Measurements from ENCODE around the gene RCOR1. TPM values are rescaled to one million over a fixed set of nuclear protein-coding genes. Genes with fewer than 3 reads are reported as not detected.

RCOR1 gene
- total and polyA plus RNA-seq, 2 of the 8 experiments (the other 6 are each of a cell fraction or from before 2014, with no cell fraction given), result 12.3 to 26.3 TPM

GRCh38 chr14:102688290-102688689, 95.8 kb downstream of the RCOR1 start:
- H3K23me2 ChIP-seq (ENCODE audit: low read depth, low read length), result no peaks in the 10 kb centered on the region
- H3K36me3 ChIP-seq (ENCODE audit: control insufficient read depth in 2 of 4, insufficient read depth in 4 of 4, low read length in 3 of 4), result no peaks in the 10 kb centered on the region; a peak in 1 of 8 replicates
- H2BK120ac ChIP-seq (replicated peaks; ENCODE audit: low read depth, low read length), result no peak overlapping the region
- CTCF ChIA-PET (ENCODE audit: partially characterized antibody), result interaction anchor here (2.2 kb wide), 1 partner anchor 25 kb away, joined by 5 read pairs; no protein-coding TSS in a partner anchor
- no peak overlapping the region for H3K27ac ChIP-seq (ENCODE audit: low read depth, low read length)
- no peak overlapping the region for H2BK5ac ChIP-seq (ENCODE audit: low read depth, low read length)
- H3K79me2 ChIP-seq (ENCODE audit: control insufficient read depth in 1 of 2, insufficient read depth in 2 of 2, low read length in 2 of 2), result peaks cover 0 to 55% of the 10 kb centered on the region in 2 experiments; a peak in 3 of 4 replicates
- H3K4me3 ChIP-seq (ENCODE audit: extremely low read depth in 1 of 4, insufficient read depth in 2 of 4, low read depth in 3 of 4, low read length in 4 of 4), result no peak overlapping the region
- H4K20me1 ChIP-seq (replicated peaks in 1 of 2; ENCODE audit: control insufficient read depth in 1 of 2, insufficient read depth in 2 of 2, low read length in 2 of 2), result peaks cover 4 to 8% of the 10 kb centered on the region in 2 experiments
- H2BK15ac ChIP-seq (ENCODE audit: low read length), result no peak overlapping the region
- no peak overlapping the region for H3K4me2 ChIP-seq (ENCODE audit: insufficient read depth in 1 of 2, low read depth in 2 of 2, low read length in 2 of 2)
- peaks cover under 1 to 8% (median 6%) of the 10 kb centered on the region in 4 experiments; a peak in 6 of 7 replicates for H3K4me1 ChIP-seq (replicated peaks in 1 of 4; ENCODE audit: control insufficient read depth in 3 of 4, insufficient read depth in 4 of 4, low read length in 3 of 4)
- no peak overlapping the region for H3K56ac ChIP-seq (replicated peaks; ENCODE audit: insufficient read length, low read depth, low read length)
- no peaks in the 10 kb centered on the region; the same call in 1 of the 2 replicates for H3K79me1 ChIP-seq (ENCODE audit: low read depth, low read length)
- H2AFZ ChIP-seq (ENCODE audit: low read length), result no peak overlapping the region
- no peak for DNase-seq (ENCODE audit: low read depth in 1 of 2, low spot score in 2 of 2)
- H3K14ac ChIP-seq (ENCODE audit: insufficient read length), result no peak overlapping the region
- 93% methylated on average over 3 of the region's 3 CpGs; no CpG with 5 or more reads in 1 of the 2 experiments for WGBS, 2 experiments (ENCODE audit: extremely low coverage in 1 of 2, insufficient coverage in 1 of 2, insufficient read length in 1 of 2, insufficient replicate concordance in 2 of 2, low coverage in 1 of 2, low lambda C conversion rate in 2 of 2, missing lambda C conversion rate in 1 of 2)
- H4K8ac ChIP-seq (ENCODE audit: extremely low read depth, insufficient read depth, low read length), result no peak overlapping the region
- no peaks in the 10 kb centered on the region for H3K9me3 ChIP-seq (ENCODE audit: insufficient read depth in 2 of 2, low read depth in 1 of 2, low read length in 1 of 2)
- POLR2A ChIA-PET (ENCODE audit: partially characterized antibody), result no interaction called here
- H4K5ac ChIP-seq (ENCODE audit: insufficient read length, low read depth, low read length), result no peak overlapping the region
- no peak overlapping the region for H2BK20ac ChIP-seq (ENCODE audit: low read length)
- no peak overlapping the region for H3K18ac ChIP-seq (ENCODE audit: extremely low read depth, low read length)
- H3K23ac ChIP-seq (ENCODE audit: insufficient read length), result no peak overlapping the region
- no peaks in the 10 kb centered on the region for H3K27me3 ChIP-seq (replicated peaks in 1 of 4; ENCODE audit: control insufficient read depth in 3 of 4, extremely low read depth in 1 of 4, insufficient read depth in 3 of 4, low read length in 3 of 4)
- no peak overlapping the region for H3K4ac ChIP-seq (replicated peaks; ENCODE audit: insufficient read length, low read depth, low read length)
- no peak overlapping the region for H2BK12ac ChIP-seq (ENCODE audit: low read depth, low read length)
- no peak for FAIRE-seq
- H3K9ac ChIP-seq (replicated peaks in 1 of 4; ENCODE audit: extremely low read depth in 1 of 4, low read depth in 3 of 4, low read length in 3 of 4), result no peak overlapping the region
- H2AK5ac ChIP-seq (ENCODE audit: low read depth, low read length), result no peak overlapping the region
- H4K91ac ChIP-seq (replicated peaks; ENCODE audit: insufficient read length, low read length), result no peak overlapping the region
- no peak for TF ChIP-seq KDM4A (IDR thresholded peaks at IDR 0.05; ENCODE audit: low read depth, low read length, severe bottlenecking)
- TF ChIP-seq BCL11A (IDR thresholded peaks at IDR 0.05; ENCODE audit: low read depth in 2 of 2, low read length in 2 of 2), result no peak
- TF ChIP-seq POU5F1 (IDR thresholded peaks at IDR 0.05; ENCODE audit: low read depth, low read length), result no peak
- TF ChIP-seq CBX8 (IDR thresholded peaks at IDR 0.05; ENCODE audit: borderline replicate concordance, low read depth, low read length), result no peak
- no peak for TF ChIP-seq SIRT6 (IDR thresholded peaks at IDR 0.05; ENCODE audit: low read length)
- no peak for TF ChIP-seq RAD21 (IDR thresholded peaks at IDR 0.05 in 1 of 2, conservative IDR thresholded peaks at IDR 0.05 in 1 of 2; ENCODE audit: low read depth in 2 of 2, low read length in 2 of 2)
- no peak for TF ChIP-seq RBBP5 (IDR thresholded peaks at IDR 0.05; ENCODE audit: borderline replicate concordance, low read depth, low read length)
- no peak for TF ChIP-seq TAF1 (IDR thresholded peaks at IDR 0.05; ENCODE audit: low read depth, low read length)
- TF ChIP-seq BACH1 (IDR thresholded peaks at IDR 0.05; ENCODE audit: low read length), result no peak
- TF ChIP-seq POLR2AphosphoS5 (IDR thresholded peaks at IDR 0.05; ENCODE audit: low read depth, low read length), result no peak
- no peak for TF ChIP-seq SUZ12 (IDR thresholded peaks at IDR 0.05; ENCODE audit: low read length)
- no peak for TF ChIP-seq FOSL1 (IDR thresholded peaks at IDR 0.05; ENCODE audit: insufficient read depth, low read depth, low read length)
- TF ChIP-seq HDAC2 (IDR thresholded peaks at IDR 0.05; ENCODE audit: borderline replicate concordance in 1 of 2, low read depth in 2 of 2, low read length in 2 of 2), result no peak
- no peak for TF ChIP-seq CBX5 (IDR thresholded peaks at IDR 0.05; ENCODE audit: low read depth, low read length)
